ENCODE data around the gene ACOT11.

DNA sequence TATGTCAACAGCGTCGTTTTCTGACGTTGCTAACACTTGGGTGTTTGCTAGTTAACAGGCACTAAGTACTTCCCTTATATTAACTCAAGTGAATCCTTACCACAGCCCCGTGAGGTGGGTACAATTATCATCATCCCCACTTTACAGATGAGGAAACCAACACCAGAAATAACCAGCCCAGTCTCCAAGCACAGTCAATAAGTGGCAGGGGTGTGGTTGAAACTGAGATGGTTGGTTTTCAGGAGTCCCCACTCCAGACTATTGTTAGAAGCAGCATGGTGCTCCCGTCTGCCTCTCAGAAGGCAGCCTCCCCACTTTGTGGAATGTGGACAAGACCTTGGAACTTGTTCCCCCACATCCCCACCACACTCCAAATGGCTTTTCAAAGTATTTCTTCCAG lies 45.7 kb upstream of the ACOT11 start:
- no peak for TF ChIP-seq ZNF609 (CRISPR knock-in tag; IDR thresholded peaks at IDR 0.05; ENCODE audit: borderline replicate concordance)
- no peak for TF ChIP-seq POLR2A (conservative IDR thresholded peaks at IDR 0.05)
- no peak for TF ChIP-seq SP1 (CRISPR knock-in tag; IDR thresholded peaks at IDR 0.05)
- no peak for TF ChIP-seq POLR2B (IDR thresholded peaks at IDR 0.05; ENCODE audit: low read depth, partially characterized antibody)
- no peak for TF ChIP-seq JUN (IDR thresholded peaks at IDR 0.05; ENCODE audit: borderline replicate concordance, low read depth, low read length)
- no peak for TF ChIP-seq JUN (CRISPR knock-in tag; IDR thresholded peaks at IDR 0.05; ENCODE audit: borderline replicate concordance)
- TF ChIP-seq, protein P1, sequence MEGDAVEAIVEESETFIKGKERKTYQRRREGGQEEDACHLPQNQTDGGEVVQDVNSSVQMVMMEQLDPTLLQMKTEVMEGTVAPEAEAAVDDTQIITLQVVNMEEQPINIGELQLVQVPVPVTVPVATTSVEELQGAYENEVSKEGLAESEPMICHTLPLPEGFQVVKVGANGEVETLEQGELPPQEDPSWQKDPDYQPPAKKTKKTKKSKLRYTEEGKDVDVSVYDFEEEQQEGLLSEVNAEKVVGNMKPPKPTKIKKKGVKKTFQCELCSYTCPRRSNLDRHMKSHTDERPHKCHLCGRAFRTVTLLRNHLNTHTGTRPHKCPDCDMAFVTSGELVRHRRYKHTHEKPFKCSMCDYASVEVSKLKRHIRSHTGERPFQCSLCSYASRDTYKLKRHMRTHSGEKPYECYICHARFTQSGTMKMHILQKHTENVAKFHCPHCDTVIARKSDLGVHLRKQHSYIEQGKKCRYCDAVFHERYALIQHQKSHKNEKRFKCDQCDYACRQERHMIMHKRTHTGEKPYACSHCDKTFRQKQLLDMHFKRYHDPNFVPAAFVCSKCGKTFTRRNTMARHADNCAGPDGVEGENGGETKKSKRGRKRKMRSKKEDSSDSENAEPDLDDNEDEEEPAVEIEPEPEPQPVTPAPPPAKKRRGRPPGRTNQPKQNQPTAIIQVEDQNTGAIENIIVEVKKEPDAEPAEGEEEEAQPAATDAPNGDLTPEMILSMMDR (IDR thresholded peaks at IDR 0.05 in 2 of 3, conservative IDR thresholded peaks at IDR 0.05 in 1 of 3; ENCODE audit: insufficient read depth in 2 of 3, low read depth in 1 of 3, low read length in 3 of 3) = no peak
- TF ChIP-seq ZNF311 (CRISPR knock-in tag; IDR thresholded peaks at IDR 0.05) = no peak
